DND-41 (cell line): ENCODE results near the gene SUN3.

ENCODE experiments used
- ATAC-seq: fragments of 200-7000 bp; cut with Tn5 transposase; 3 replicates; pipeline ENCODE4 v1.9.1; 2021; ENCODE audit warnings: low read depth; ENCODE audit not compliant: insufficient read depth
- DNase-seq: peaks from one replicate; pipeline ENCODE4 v3.0.0-alpha.2; 2020
- H2AFZ ChIP-seq: 2 replicates; pipeline ENCODE4 v1.6.0; 2012; ENCODE audit warnings: low read depth, low read length
- H3K27ac ChIP-seq: 2 replicates; pipeline ENCODE4 v1.5.1; 2012; ENCODE audit warnings: low read length, inconsistent platforms
- H3K27me3 ChIP-seq: fragments of 200-600 bp; sonication (generic); 2 replicates; pipeline ENCODE4 v1.6.0; 2012; ENCODE audit warnings: low read length, mild to moderate bottlenecking, inconsistent platforms; ENCODE audit not compliant: insufficient read depth, poor library complexity
- H3K36me3 ChIP-seq: 2 replicates; pipeline ENCODE4 v1.5.1; 2012; ENCODE audit warnings: low read length, inconsistent platforms; ENCODE audit not compliant: insufficient read depth
- H3K4me1 ChIP-seq: 2 replicates; pipeline ENCODE4 v1.5.1; 2012; ENCODE audit warnings: mild to moderate bottlenecking, low read length; ENCODE audit not compliant: insufficient read depth
- H3K4me2 ChIP-seq: 2 replicates; pipeline ENCODE4 v1.6.0; 2012; ENCODE audit warnings: mild to moderate bottlenecking, moderate library complexity, low read length, inconsistent platforms; ENCODE audit not compliant: insufficient read depth
- H3K4me3 ChIP-seq, 2 experiments: fragments of 200-600 bp in 1 of 2; shearing (Covaris generic) in 1 of 2; 2 replicates each; pipeline ENCODE4 v1.5.1; 2012 to 2016; ENCODE audit warnings: inconsistent platforms in 2 of 2, low read length in 2 of 2, mild to moderate bottlenecking in 2 of 2, low read depth in 1 of 2, moderate library complexity in 1 of 2
- H3K79me2 ChIP-seq: 2 replicates; pipeline ENCODE4 v1.6.0; 2012; ENCODE audit warnings: low read length, inconsistent platforms; ENCODE audit not compliant: insufficient read depth
- H3K9ac ChIP-seq: 2 replicates; pipeline ENCODE4 v1.6.0; 2012; ENCODE audit warnings: low read depth, mild to moderate bottlenecking, inconsistent platforms, low read length, moderate library complexity
- H3K9me3 ChIP-seq: 2 replicates; pipeline ENCODE4 v1.5.1; 2012; ENCODE audit warnings: low read length, moderate library complexity, mild to moderate bottlenecking, inconsistent platforms; ENCODE audit not compliant: insufficient read depth, severe bottlenecking
- H4K20me1 ChIP-seq: 2 replicates; pipeline ENCODE4 v1.6.0; 2012; ENCODE audit warnings: low read length; ENCODE audit not compliant: insufficient read depth
- CTCF ChIP-seq: IDR thresholded peaks from 2 replicates; pipeline ENCODE4 v1.5.1; 2012; ENCODE audit warnings: borderline replicate concordance, low read length, moderate library complexity, mild to moderate bottlenecking; ENCODE audit not compliant: poor library complexity, severe bottlenecking; ENCODE audit errors: extremely low read depth
- EZH2 ChIP-seq: IDR thresholded peaks from 3 replicates; pipeline ENCODE4 v1.6.1; 2012; ENCODE audit warnings: borderline replicate concordance, low read depth, mild to moderate bottlenecking, moderate library complexity, low read length, inconsistent platforms; ENCODE audit not compliant: severe bottlenecking

The SUN3 gene

GRCh38 chr7:47967123-47967522 lies 61.8 kb downstream of the SUN3 start:
- Histone ChIP-seq H3K79me2 (no peaks in the 10 kb centered on the region), H3K9me3 (no peaks in the 10 kb centered on the region), H3K27ac (no peak overlapping the region), H3K36me3 (peaks cover 38% of the 10 kb centered on the region), H3K4me3 (no peak overlapping the region), H3K4me1 (no peaks in the 10 kb centered on the region), H3K4me2 (no peak overlapping the region), H3K9ac (no peak overlapping the region), H2AFZ (no peak overlapping the region), H3K27me3 (no peaks in the 10 kb centered on the region), H4K20me1 (0 out of 2 replicates have a peak, but pooled peaks cover 4% of the 10 kb centered on the region)
- no peak for TF ChIP-seq EZH2
- no peak for TF ChIP-seq CTCF
- ATAC-seq: no peak
- no peak for DNase-seq

GRCh38 chr7:47965456-47965855 lies 63.5 kb downstream of the SUN3 start:
- Histone ChIP-seq H3K27me3 (no peaks in the 10 kb centered on the region), H3K4me3 (no peak overlapping the region), H3K4me1 (no peaks in the 10 kb centered on the region), H3K4me2 (no peak overlapping the region), H4K20me1 (0 out of 2 replicates have a peak, but pooled peaks cover 4% of the 10 kb centered on the region), H3K27ac (no peak overlapping the region), H3K36me3 (peaks cover 44% of the 10 kb centered on the region), H2AFZ (no peak overlapping the region), H3K9ac (no peak overlapping the region), H3K9me3 (no peaks in the 10 kb centered on the region), H3K79me2 (no peaks in the 10 kb centered on the region)
- DNase-seq (no peak), ATAC-seq (no peak)
- TF ChIP-seq CTCF (no peak), EZH2 (no peak)

- H4K20me1 ChIP-seq: 0 out of 2 replicates have a peak, but pooled peaks cover 4% of the 10 kb centered on the region
- no peak for ATAC-seq
- H3K27me3 ChIP-seq: no peaks in the 10 kb centered on the region
- H3K79me2 ChIP-seq: no peaks in the 10 kb centered on the region
- H3K4me2 ChIP-seq: no peak overlapping the region
- DNase-seq: no peak
- no peaks in the 10 kb centered on the region for H3K9me3 ChIP-seq
- no peak overlapping the region for H3K4me3 ChIP-seq
- peaks cover 43% of the 10 kb centered on the region for H3K36me3 ChIP-seq
- H2AFZ ChIP-seq: no peak overlapping the region
- no peak overlapping the region for H3K9ac ChIP-seq
- TF ChIP-seq CTCF (no peak), EZH2 (no peak)
- H3K4me1 ChIP-seq: no peaks in the 10 kb centered on the region
- no peak overlapping the region for H3K27ac ChIP-seq
Measured at GRCh38 chr7:47962262-47962661, 66.6 kb downstream of the SUN3 start.

- Histone ChIP-seq H3K36me3 (peaks cover 6% of the 10 kb centered on the region; the same call in 1 of the 2 replicates), H2AFZ (no peak overlapping the region), H4K20me1 (no peaks in the 10 kb centered on the region), H3K9ac (no peak overlapping the region), H3K4me2 (no peak overlapping the region), H3K4me3 (no peak overlapping the region), H3K4me1 (no peaks in the 10 kb centered on the region), H3K27me3 (no peaks in the 10 kb centered on the region), H3K79me2 (no peaks in the 10 kb centered on the region), H3K27ac (no peak overlapping the region), H3K9me3 (no peaks in the 10 kb centered on the region)
- DNase-seq (no peak), ATAC-seq (no peak)
- TF ChIP-seq EZH2 (no peak), CTCF (no peak)
Measured at GRCh38 chr7:47957156-47957555, 71.8 kb downstream of the SUN3 start.
